Measurements from ENCODE around the gene LRCH1.

LRCH1 gene

DNA sequence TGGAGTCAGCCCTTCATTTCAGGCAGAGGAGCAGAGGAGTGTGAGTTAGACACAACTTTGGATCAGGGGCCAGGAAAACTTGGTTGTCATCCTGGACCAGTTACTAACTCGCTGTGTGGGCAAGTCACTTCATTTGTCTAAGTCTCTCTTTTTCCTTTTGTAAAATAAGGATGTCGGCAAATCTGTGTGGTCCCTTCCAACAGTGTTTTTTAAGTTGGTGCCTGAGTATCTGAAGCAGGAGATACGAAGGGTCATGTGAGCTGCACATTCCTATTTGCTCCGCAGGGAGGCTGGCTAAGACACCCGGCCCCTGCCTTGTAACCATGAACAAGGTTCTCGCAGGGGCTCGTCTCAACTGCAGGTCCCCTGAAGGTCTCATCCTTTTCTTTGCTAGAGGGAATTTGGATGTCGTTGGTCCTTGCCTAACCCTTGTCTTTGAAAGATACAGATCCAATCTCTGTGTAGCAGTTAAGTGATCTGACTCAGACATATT is 64.3 kb downstream of the LRCH1 start:
- DNase-seq: no peak

DNA sequence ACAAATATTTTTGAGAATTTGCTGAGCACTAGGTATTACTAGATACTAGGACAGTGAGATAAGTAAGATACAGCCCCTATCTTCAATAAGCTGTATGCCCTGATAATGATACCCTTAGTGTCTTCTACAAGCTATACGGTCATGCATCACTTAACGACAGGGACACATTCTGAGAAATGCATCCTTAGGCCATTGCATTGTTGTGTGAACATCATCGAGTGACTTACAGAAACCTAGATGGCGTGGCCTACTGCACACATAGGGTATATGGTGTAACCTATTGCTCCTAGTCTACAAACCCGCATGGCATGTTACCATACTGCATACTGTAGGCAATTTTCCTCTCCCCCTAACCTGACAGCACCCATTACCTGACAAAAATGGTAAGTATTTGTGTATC is 64.9 kb downstream of the LRCH1 start:
- no peak for DNase-seq

DNA sequence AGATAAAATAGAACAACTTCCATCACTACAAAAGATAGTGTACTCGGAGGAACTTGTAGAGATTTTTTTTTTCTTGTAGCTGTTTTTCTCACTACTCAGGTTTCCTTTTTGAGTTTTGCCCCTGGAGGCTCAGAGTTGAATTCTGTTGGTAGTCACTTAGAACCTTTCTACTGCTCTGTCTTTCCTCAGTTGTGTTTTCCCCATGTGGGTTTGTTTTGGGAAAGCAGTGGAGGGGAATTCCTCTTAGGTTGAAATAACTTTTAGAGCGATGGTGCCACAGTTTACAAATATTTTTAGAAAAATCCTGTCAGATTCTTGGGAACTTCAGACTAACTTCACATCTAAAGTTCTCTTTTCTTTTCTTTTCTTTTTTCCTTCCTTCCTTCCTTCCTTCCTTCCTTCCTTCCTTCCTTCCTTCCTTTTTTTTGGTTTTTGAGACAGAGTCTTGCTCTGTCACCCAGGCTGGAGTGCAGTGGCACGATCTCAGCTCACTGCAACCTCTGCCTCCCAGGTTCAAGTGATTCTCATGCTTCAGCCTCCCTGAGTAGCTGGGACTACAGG is 65.8 kb downstream of the LRCH1 start:
- no peak for DNase-seq

DNA sequence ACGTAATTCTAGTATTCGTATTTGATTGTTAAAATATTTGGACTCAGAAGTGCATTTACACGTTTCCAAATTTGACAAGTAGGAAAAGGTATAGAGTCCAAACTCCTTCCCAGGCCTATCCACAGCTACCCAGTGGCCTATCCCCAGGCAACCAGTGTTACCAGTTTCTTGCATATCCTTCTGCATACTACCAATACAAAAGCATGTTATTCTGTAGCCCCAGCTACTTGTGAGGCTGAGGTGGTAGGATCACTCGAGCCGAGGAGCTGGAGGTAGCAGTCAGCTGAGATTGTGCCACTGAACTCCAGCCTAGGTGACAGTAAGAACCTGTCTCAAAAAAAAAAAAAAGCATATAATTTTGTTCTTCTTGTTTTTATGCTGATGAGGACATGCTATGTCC is 67.1 kb downstream of the LRCH1 start:
- DNase-seq: no peak

DNA sequence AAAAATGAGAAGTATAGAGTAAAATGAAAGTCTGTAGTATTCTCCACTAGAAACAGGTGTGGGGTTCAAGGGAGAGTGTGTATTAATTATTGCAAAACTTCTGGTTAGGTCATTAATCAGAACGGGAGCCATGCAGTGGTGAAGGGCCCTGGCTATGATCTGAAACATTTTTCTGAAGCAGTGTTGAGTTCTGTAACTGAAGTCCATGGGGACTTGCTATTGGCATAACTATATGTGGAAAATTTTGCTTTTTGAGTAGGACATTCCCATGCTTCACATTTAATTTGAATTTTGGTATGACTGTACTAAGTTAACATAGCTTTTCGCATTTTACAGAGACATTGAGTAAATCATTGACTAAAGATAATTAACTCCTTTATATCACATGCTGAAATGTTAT is 67.5 kb downstream of the LRCH1 start:
- DNase-seq: no peak

DNA sequence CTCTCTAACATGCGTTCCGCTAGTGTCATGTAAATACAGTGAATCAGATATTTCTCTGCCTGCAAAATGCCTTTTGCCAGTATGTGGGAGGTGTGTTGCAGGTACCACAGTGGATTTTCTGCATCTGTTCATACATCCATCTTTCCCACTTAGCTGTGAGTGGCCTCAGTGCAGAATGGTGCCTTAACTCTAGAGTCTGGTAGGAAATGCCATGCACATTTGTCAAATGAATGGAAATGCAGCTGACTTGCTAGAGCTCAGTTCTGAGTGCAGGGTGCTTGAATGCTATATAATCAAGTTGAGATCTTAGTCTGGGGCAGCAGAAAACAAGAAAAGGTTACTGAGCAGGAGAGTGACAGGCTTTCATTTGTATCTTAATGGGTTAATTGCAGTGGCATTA is 68.2 kb downstream of the LRCH1 start:
- DNase-seq: no peak

DNA sequence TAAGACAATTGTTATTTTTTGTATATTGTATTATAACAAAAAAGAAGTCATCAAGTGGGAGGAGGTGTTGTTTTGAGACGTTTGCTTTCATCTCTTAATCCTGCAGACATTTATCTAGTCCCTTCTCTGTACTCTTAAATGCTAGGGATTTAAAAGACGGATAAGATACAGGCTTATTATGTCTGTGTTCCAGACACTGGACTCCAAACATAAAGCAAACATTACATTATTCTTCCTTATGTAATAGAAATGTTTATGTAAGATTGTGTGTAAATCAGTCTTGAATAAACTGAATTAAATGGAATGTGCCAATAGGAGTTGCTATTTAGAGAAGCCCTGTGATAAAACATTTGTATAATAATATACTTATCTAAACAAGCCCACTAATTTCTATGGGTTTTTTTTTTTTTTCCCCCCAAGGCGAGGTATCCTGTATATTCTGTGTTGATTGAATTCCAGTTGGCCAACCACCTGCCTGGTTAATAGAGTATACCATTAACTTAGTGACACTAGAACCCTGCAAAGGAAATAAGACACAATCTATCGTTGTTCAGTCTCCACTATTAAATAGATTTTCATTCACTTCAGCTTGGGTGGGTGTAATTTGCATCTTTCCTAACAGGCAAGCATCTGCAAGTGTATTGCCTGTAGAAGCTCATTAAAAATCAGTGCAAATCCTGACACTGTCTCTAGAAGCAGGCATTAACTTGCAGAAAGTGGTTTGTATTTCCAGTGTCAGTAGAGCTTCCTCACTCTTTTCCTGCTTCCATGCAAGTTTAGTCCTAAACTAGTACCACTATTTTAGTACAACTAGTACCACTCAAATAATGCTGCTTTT is 69.0 kb downstream of the LRCH1 start:
- no peak for DNase-seq

DNA sequence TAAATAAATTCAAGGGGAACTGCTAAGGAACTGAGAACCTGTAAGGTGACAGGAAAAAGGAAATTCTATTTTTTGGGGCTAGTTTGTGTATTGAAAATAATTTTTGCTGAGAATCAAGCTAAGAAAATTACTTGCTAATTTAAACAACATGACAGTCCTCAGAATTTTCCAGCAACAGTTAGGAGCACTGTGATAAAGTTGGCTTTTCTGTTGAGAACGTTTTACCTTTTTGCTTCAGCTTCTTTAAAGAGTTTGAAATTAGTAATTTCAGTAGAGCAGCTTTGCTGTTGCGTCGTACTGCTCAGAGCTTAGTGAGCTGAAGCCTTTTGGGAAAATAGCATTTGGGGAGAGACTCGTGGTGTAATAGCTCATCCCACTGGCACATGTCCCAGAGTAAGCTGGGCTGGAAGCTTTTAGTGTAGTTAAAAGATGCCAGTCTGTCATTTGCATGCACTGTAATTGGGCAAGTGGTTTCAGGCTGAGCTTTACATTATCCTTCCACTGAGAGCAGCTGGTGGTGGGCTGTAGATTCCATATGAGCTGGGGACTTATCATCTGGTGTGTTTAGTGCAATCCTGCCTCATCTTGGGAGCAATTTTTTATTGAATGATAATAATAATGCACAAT is 69.8 kb downstream of the LRCH1 start:
- DNase-seq: peak; percentile 95

DNA sequence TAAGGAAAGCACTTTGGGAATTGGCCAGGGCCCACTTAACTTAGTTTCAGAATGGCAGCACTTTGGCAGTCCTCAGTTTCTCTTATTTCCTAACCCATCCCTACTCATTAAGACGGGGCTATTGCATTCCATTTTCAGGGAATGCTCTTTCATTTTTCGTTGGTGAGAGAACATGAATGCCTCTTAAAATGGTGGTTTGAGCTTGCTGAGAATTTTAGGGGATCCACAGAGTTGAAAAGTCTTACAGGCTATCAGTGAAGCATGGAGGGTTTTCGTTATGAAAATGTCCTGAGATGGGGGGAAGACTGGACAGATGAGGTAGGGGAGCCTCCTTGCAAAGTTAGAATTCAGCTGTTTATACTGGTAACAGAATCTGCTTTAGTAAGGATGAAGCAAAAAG is 71.4 kb downstream of the LRCH1 start:
- no peak for DNase-seq

DNA sequence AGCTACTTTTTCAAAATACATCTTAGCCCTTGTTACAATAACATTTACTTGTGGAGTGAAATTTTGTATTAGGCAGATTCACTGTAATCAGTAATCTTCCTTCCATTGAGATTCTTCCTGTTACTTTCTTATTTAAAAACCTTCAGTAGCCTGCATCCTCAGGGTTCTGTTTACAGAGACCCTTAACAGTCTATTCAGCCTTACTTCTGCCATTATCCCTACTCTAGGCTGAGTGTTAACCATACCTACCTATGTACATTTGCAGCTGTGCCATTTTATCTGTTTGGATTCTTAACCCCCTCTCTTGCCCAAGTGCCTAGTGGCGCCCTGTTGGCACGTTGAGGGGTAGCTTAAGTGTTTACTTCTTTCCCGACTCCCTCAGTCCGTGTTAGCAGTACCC is 71.9 kb downstream of the LRCH1 start:
- no peak for DNase-seq

DNA sequence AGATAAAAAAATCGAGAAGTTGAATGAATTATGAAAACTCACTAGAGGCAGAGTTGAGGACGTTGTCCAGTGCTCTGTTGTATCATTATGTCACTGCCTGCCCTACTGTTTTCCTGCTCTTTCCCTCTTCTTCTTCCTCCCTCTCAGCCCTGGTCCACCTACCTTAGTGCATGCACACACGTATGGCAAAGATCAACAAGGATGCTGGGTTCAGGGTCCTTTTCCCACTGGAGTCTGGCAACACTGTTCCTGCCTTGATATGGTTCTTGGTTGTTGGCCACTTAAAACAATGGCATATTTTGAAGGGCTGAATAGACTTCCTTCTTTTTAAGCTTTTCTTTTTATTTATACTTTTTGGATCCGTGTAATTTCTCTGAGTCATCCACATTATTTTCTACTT is 74.5 kb downstream of the LRCH1 start:
- DNase-seq: no peak

DNA sequence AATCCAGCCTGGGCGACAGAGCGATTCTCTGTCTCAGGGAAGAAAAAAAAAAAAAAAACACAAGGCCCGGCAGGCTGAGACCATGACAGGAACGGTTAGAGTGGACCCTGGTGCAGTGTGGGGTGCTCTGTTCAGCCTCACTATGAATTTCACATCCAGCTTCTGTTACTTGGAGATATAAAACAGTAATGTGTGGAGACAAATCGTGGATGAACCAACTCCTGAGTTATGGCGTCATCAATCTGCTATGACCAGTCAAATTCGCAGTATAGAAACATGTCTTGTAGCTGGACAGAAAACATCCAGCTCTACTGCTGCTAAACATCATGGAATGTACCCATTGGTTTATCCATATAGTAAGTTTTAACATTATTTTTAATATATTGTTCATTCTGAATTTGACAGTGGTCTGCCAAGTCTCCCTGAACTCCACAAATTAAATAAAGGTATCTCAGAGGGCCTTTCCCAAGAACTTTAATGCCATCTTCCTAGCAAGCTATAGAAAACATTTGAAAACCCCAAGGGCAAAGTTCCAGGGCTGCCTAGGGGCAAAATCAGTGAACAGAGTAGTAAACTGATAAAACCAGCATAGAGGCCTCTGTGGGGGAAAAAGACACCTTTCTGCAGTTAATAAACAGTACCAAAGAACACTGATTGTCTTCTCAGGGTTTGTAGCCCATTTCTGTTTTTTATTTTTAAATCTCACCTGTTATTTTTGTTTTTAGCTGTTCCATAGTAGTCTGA is 75.8 kb downstream of the LRCH1 start:
- DNase-seq: no peak

DNA sequence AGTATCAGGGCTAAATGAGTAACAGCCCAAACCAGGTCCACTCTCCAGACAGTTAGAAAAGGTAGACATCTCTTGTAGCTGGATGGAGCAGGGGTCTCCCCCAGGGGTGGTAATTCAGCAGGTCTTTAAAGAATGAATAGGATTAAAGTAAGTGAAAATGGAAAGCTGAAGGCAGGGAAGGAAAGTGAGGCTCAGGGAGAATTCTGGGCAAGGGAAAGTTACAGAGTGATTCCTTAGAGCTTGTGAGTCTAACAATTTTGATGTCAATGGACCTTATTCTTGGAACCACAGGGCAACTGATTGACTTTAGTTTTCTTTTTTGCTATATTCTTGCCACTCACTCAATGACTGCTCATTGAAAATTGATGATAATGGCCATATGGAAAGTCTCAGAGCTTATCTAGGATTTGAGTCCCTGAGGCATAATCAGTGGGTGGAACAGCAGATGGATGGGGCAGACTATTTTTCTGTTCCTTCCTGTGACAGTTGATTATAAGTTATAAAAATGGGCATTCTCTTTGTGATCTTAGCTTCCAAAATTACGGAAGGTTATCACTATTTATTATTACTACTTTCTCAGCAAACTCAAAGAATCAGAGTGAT is 76.9 kb downstream of the LRCH1 start:
- DNase-seq: peak; percentile 69

DNA sequence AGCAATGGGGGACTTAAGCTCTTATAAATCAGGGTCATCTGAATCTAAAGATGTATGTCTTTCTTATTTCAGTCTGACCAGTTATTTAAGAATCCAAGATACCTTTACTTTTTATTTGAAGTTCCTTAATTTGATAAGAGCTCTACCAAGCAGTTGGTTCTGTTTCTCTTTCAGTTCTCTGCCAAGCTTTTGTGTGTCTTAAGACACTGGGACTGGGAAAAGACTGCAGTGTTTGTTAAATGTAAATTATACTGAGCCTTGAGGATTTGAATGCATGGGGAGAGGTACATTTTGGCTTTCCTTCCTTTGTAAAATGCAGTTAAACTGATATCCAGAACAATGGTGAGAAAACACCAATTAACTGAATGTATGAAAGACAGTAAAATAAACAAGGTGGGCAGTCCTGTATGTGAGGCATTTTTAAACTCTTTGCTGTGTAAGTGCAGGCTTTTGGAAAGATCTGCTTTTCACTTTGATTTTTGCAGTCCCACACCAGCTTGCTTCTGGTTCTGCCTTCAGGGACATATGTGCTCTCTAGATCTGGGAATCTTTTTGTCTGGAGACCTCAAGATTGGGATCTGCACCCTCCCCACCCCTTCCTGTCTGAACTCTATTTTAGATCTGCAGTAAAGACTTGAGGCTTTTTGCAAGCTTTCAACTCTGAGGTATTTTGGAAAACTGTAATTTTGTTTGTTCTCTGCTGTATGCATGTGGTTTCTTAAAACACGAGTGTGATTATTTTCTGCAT is 77.6 kb downstream of the LRCH1 start:
- DNase-seq: peak; percentile 38

DNA sequence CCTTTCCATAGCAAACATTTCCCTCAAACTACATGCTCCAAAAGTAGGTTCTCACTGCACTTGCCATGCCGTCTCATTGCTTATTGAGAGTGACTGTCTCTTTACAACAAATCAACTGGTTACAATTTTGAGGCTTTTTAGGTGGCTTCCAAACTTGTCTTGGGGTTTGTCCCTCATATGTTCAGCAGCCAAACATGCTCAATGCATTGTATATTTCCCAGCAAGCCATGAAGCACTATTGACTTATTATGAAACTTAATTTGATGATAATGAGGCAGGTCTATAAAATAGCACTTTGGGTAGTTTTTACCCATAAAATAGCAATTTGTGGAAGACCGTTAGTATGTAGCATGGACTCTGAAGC is 78.2 kb downstream of the LRCH1 start:
- no peak for DNase-seq

DNA sequence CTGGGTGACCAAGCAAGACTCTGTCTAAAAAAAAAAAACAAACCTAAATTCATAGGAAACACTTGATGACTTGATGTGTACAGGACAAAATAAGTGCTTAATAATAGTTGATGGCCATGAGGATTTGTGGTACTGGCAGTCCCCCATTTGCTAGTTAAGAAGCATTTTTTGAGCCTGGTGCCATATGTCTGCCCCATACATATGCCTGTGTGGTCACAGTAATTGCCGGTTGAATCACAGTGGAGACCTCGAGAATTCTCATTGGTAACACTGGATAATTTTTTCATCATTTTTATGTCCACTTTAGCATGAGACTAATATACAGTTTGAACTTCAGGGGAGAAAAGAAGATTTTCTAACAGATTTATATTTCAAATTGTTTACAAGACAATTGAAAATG is 79.2 kb downstream of the LRCH1 start:
- no peak for DNase-seq

DNA sequence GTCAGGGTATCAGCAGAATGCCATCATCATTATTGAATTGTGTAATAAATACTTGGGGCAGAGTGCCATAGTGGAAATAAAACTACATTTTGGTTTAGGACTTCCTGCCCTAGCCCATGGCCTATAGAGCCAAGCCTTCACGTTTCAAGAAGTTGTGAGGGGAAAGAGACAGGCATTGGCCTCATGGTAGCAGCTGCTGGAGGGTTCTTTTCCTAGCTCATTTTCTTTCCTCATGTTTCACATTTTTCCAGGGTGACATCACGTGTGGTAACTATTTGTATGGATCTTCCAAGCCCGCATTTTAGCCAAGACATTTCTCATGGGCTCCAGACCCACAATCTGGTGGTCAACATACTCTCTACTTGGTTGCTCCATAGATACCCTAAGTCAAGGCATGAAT is 80.4 kb downstream of the LRCH1 start:
- DNase-seq: no peak

DNA sequence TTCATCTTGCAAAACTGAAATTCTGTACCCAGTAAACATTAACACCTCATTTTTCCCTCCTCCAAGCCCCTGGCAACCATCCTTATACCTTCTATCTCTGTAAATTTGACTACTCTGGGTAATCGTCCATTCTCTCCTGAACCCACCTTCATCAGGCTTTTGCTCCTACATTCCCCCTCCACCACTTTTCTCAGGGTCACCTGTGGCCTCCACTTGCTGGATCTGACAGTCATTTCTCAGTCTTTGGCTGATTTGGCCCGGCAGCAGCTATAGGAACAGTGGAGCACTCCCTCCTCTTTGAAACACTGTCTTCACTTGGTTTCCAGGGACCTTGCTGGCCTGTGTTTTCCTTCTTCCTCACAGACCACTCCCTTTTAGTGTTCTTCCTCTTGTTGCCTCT is 83.5 kb downstream of the LRCH1 start:
- no peak for DNase-seq

DNA sequence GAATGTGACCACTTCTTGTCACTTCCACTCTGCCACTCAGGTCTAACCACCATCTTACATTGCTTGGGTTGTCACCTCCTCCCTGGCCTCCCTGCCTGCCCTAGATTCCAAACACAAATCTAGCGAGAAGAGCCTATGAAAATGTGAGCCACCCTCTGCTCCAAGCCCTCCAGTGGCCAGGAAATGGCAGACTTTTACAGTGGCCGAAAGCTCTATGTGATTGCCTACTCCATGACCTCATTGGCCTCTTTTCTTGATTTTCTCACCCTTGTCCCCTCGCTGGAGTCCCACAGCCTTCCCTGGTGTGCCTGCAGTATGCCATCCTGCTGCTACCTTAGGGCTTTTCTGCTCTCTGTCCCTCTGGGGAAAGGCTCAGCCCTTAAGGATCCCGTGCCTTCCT is 84.2 kb downstream of the LRCH1 start:
- DNase-seq: no peak

DNA sequence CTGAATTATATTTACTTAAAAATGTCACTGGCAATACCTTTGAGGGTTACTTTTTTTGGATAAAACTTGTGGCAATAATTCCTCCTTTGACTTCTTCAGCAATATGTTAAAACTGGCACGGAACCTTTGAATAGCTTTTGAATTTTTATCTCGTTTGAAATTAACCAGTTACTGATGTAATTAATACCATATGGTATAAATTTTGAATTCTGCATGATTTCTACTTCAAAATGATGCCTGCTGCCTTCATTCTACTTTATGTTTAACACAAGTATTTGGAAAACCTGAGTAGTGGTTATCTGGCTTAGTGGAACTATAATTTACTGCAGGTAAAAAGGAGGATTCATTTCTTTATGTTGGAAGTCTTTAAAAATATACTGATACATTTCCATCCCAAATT is 85.3 kb downstream of the LRCH1 start:
- DNase-seq: no peak

DNA sequence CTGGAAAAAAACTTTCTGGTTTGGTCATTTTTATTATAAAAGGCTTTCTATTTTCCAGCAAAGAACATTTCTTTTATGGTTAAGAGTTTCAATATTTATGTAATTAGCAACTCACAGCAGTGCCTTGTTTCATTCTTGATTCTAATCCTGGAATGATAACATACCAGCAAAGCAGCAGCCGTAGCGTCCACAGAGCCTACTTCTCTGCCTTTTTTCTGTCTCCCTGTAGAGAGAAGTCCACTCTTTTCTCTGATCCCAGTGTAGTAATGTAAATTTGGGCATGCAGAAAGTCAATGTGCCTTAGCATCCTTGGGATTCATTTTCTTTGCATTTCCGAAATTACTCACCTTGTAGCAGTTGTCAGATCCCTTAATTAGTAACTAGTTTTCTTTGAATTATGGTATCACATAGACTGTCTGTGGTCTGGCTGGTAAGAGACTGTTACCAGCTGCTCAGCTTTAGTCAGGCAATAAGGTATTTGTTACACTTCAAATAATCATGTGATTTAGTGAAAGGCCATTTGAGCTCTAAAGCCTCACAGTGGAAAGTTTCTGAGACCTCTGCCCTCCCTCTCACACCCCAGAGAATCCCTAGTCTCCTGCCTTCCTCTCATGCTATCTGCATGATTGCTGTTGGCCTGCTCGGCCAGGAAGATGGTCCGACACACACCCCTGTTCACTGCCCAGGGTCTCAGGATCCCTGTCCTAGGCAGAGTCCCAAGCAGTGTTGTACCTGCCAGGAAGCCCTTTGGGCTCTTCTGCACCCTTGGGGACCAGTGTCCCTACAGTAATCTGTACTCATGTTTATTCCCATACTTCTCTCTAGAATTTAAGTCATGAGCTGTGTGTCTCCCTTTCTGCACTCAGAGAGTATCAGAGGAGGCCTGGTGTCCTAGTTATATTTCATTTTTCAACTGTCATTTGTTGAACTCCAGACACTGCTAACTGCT is 86.3 kb downstream of the LRCH1 start:
- no peak for DNase-seq
